HG03575 (cell line): ENCODE results near the gene PARD3.
"Not testable (repeated sequence)": the region's sequence is repeated elsewhere in the genome, so short reads cannot be mapped to it uniquely, and the experiment has no call there.

Experiments
- ATAC-seq: cut with Tn5 transposase; IDR thresholded peaks from one replicate; pipeline ENCODE4 v1.9.1; 2021; ENCODE audit not compliant: unreplicated experiment, insufficient number of reproducible peaks, low FRiP score; ENCODE audit errors: extremely low read depth

The PARD3 gene

DNA sequence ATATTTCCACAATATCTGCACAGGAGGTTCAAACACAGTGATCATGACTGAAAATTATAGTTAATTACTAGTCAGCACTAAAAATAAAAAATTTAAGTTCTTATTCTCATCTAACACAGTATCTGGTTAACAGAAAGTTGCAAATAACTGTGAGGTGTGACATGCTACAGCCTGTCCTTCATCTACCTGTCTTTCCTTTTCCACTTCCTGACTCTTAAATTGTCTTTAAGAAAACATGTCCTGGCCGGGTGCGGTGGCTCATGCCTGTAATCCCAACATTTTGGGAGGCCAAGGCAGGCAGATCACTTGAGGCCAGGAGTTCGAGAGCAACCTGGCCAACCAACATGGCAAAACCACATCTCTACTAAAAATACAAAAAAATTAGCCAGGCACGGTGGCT lies 57.9 kb downstream of the PARD3 start:
- ATAC-seq, result not testable (repeated sequence)

- no peak for ATAC-seq
Observed at GRCh38 chr10:34756584-34756983, 58.5 kb downstream of the PARD3 start.

- ATAC-seq, result no peak
Observed at GRCh38 chr10:34753014-34753757, 61.9 kb downstream of the PARD3 start.

GRCh38 chr10:34751272-34751671 lies 63.8 kb downstream of the PARD3 start:
- no peak for ATAC-seq

GRCh38 chr10:34750795-34751194 lies 64.3 kb downstream of the PARD3 start:
- ATAC-seq, result not testable (repeated sequence)

- no peak for ATAC-seq
Observed at GRCh38 chr10:34748767-34749166, 66.3 kb downstream of the PARD3 start.

GRCh38 chr10:34748357-34748756 lies 66.7 kb downstream of the PARD3 start:
- no peak for ATAC-seq

- no peak for ATAC-seq
Observed at GRCh38 chr10:34746094-34746493, 69.0 kb downstream of the PARD3 start.

- no peak for ATAC-seq
Observed at GRCh38 chr10:34745244-34745643, 69.9 kb downstream of the PARD3 start.

GRCh38 chr10:34744590-34744989 lies 70.5 kb downstream of the PARD3 start:
- no peak for ATAC-seq

DNA sequence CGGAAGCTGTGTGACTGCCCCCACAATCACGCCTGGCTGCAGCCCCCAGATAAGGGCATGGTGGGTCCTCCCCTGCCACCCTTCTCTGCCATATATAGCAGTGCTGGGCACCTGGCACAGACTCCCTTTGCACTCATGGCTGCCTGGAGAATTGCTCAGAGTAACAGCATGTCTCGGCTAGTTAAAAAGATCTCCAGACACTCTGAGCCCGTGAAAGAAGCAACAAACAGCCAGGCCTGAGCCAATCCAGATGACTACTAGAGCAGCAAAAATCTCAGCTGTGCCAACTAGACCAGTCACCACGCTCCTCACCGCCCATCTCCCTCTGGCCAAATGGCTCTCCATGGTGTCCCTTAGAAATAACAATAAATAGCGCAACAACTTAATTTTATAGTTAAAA lies 71.3 kb downstream of the PARD3 start:
- no peak for ATAC-seq

DNA sequence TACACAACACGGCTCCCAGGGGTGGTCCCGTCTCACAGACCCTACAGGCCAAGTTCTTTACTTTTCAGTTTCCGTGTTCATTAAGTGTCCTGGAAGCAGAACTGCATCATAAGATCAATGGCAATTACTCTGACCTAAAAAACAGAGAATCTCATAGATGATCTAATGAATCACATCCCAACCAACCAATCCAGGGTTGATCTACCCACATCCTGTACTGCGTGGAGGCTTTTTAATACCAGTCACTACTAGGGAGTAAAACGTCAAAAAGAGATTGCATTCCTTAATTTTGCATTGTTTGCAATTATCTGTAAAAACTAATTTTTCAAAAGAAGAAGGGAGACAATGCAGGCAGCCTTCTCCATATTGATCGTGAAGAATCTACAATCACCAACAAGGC lies 72.6 kb downstream of the PARD3 start:
- no peak for ATAC-seq

GRCh38 chr10:34741087-34741486 lies 74.0 kb downstream of the PARD3 start:
- ATAC-seq, result not testable (repeated sequence)

GRCh38 chr10:34740321-34740720 lies 74.8 kb downstream of the PARD3 start:
- ATAC-seq, result no peak

GRCh38 chr10:34739915-34740314 lies 75.2 kb downstream of the PARD3 start:
- no peak for ATAC-seq

GRCh38 chr10:34737772-34738169 lies 77.3 kb downstream of the PARD3 start:
- ATAC-seq, result no peak

- no peak for ATAC-seq
Observed at GRCh38 chr10:34736976-34737771, 77.9 kb downstream of the PARD3 start.

DNA sequence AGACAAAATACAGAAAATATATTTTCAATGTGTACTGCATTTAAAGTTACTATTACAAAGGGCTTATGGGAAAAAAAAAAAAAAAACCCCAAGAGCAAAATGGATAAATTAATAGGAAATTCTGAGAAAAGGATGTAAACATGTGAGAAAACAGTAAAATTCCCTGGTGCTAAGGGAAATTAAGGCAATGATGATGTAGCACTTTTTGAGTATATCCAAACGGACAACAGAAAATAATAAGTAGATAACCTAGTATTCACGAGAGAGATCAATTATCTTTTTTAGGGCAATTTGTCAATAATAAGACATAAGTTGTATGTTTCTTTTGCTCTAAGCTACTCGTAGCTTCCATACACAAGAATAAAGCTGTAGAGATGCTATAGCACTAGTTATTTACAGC lies 80.2 kb downstream of the PARD3 start:
- no peak for ATAC-seq

DNA sequence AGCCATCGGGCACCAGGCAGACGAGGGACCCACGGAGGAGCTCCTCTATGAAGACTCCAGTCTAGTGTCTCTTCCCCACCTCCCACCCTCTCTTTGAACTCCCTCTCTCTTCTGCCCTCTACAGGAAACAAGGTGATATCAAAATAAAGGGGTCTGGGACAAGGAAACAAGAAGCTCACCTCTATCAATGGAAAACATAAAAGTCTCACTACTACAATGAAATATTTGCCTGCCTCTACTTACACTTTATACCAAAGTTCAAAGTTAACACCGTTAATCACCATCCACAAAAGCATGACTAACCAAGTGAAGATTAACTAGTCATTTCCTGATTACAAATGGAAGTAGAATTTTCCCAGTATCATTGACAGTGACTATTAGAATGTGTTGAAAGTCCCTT lies 82.2 kb downstream of the PARD3 start:
- ATAC-seq, result no peak

DNA sequence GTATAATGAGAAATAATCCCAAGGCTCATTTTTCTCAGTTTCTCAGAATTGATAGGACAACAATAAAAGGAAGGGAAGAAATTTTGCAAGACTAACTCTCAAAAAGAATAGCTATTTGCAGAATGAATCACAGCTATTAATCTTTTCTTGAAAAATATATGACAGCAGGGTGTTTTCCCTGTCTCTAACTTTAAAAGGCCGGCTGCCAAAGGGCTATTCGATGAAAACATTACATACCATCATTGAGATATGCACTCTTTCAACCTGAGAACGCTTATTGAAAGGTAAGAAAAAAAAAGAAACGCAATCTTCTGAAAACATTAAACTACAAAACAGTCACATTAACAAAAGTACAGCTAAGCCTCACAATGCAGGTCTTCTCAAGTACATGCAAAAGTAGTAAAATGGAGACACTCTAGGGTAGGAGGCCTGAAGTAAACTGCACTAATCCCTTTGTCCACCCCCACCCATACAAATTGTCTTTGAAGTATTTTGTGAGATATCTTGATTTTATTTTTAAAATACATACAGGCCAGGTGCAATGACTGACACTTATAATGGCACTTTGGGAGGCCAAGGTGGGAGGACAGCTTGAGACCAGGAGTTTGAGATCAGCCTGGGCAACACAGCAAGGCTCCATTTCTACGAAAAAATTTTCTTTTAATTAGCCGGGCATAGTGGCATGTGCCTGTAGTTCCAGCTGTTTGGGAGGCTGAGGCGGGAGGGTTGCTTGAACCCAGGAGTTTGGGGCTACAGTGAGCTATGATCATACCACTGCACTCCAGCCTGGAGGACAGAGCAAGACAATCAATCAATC lies 83.0 kb downstream of the PARD3 start:
- no peak for ATAC-seq
